M059J (cell line): ENCODE results near the gene PACSIN2. TPM values are rescaled to one million over a fixed set of nuclear protein-coding genes. Genes with fewer than 3 reads are reported as not detected.

Experiments
- DNase-seq: peaks from one replicate; pipeline ENCODE4 v3.0.0-alpha.2; 2012; ENCODE audit warnings: low read depth
- total RNA-seq: library from RNA; depleted of rRNA; stranded (reverse); fragments of >200 nt; shearing (Covaris generic); gene quantifications from 2 replicates; pipeline ENCODE4 v1.2.3, GENCODE V29; 2014; rRNA removed

The PACSIN2 gene
- total RNA-seq, 1 experiment from 2014 or later = 51.0 TPM

DNA sequence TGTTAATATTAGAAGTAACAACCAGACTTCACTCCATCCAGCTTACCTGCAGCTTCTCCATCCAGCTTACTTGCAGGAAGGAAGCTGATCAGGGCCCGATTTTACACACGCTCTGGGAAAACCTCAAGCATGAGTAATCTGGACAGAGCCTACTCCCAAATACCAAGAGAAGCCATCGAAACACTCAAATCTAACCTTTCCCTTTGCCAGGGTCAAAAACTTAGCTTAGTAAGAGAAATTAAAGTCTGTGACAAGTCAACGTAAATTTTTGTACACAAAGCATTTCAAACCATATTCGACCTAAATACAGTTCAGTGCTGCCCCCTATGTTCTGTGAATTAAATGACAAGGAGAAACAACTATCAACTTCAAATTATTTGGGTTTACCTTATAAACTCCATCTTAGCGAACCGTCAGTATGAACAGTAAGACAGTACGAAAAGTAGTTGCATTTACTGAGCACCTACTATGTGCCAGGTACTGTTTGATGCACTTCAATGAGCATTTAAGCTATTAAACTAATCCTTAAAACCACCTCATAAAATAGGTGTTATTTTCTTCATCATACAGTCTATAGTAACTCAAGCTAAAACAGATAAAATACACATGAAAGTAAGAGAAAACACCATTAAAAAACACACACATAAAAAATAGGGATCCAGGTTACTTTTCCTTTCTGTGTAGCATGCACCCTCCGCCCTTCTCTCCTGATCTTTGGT lies 194.7 kb downstream of the PACSIN2 start:
- DNase-seq = peak; percentile 85

Other genes with a start within 250 kb of the PACSIN2 start
- 41.2 and 64.6 TPM in 2 replicates for gene ARFGAP3, start 157.9 kb downstream of the PACSIN2 start, total RNA-seq
- 2.1 and 6.2 TPM in 2 replicates for gene TTLL1, start 74.2 kb upstream of the PACSIN2 start, total RNA-seq
- 0.86 and 1.1 TPM in 2 replicates for gene BIK, start 95.6 kb upstream of the PACSIN2 start, total RNA-seq
- 14.7 and 15.3 TPM in 2 replicates for gene MCAT, start 128.2 kb upstream of the PACSIN2 start, total RNA-seq
- 177 and 194 TPM in 2 replicates for gene TSPO, start 136.4 kb upstream of the PACSIN2 start, total RNA-seq
- gene TTLL12, start 172.0 kb upstream of the PACSIN2 start, total RNA-seq = 13.6 and 21.6 TPM in 2 replicates